Testis (tissue), 2 donors: Measurements from ENCODE around the gene VASH1.

Experiments used
- POLR2A ChIP-seq: fragments of 450-650 bp; IDR thresholded peaks from one replicate; pipeline ENCODE4 v1.6.1; 2017; ENCODE audit warnings: antibody characterized with exemption, mild to moderate bottlenecking, moderate library complexity
- TF ChIP-seq, protein P1 (sequence below), 3 experiments: fragments of 450-650 bp in 2 of 3; fragments of 200-600 bp in 1 of 3; sonication (generic) in 1 of 3; IDR thresholded peaks; one replicate each; pipeline ENCODE4 v1.5.1; 2016 to 2019; ENCODE audit warnings: antibody characterized with exemption in 3 of 3, mild to moderate bottlenecking in 2 of 3, moderate library complexity in 1 of 3

DNA sequence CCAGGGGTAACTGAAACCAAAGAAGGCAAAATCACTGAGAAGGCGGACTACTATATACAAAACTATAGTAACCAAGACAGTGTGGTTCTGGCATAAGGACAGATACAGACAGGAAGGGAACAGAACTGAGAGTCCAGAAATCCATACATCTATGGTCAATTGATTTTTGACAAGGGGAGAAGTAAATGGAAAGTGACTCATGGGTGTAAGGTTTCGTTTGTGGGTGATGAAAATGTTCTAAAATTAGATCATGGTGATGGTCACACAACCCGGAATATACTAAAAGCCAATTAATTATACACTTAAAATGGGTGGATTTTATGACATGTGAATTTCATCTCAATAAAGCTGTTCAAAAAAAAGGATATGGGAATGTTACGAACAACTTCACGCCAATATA, 32.7 kb downstream of the VASH1 start:
- TF ChIP-seq, protein P1, sequence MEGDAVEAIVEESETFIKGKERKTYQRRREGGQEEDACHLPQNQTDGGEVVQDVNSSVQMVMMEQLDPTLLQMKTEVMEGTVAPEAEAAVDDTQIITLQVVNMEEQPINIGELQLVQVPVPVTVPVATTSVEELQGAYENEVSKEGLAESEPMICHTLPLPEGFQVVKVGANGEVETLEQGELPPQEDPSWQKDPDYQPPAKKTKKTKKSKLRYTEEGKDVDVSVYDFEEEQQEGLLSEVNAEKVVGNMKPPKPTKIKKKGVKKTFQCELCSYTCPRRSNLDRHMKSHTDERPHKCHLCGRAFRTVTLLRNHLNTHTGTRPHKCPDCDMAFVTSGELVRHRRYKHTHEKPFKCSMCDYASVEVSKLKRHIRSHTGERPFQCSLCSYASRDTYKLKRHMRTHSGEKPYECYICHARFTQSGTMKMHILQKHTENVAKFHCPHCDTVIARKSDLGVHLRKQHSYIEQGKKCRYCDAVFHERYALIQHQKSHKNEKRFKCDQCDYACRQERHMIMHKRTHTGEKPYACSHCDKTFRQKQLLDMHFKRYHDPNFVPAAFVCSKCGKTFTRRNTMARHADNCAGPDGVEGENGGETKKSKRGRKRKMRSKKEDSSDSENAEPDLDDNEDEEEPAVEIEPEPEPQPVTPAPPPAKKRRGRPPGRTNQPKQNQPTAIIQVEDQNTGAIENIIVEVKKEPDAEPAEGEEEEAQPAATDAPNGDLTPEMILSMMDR (IDR thresholded peaks at IDR 0.05), result no peak
- no peak for TF ChIP-seq POLR2A
